ENCODE measurements around the gene RASGRP4.
"Not testable (repeated sequence)": the region's sequence is repeated elsewhere in the genome, so short reads cannot be mapped to it uniquely, and the experiment has no call there.

The RASGRP4 gene

GRCh38 chr19:38445362-38445761 lies 19.3 kb upstream of the RASGRP4 start:
- DNase-seq: no peak

DNA sequence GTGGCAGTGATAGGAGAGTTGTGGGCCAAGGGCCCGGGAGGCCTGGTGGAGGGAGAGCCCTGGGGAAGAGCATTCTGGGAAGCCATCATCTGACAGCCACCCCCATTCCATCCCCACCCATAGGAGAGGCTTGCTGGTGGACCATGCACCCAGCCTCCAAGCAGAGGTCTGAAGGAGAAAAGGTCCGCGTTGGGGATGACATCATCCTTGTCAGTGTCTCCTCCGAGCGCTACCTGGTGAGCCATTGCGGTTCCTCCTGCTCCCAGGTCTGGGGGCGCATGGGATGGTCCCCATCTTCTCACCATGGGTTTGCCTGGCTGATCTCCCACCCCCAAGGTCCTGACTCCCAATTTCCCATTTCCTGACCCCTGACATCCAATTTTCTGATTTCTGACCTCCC lies 18.0 kb upstream of the RASGRP4 start:
- DNase-seq: no peak

DNA sequence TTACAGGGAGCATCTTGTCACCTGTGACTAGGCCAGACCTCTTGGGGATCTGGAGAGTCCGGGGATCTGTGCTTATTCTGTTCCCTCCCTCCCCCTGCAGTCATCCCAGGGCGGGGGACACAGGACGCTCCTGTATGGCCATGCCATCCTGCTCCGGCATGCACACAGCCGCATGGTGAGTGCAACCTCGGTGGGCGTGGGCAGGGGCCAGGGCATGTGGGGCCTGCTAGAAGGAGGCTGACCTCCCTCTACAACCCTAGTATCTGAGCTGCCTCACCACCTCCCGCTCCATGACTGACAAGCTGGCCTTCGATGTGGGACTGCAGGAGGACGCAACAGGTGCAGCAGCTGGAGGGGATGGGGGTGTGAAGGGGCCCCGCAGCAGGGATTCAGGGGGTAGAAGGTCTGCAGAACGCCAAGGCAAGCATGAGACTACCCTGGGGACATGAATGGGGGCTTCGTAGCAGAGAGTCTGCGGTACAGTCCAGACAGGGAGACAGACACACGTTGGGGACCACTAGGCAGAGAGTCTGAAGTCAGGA lies 17.5 kb upstream of the RASGRP4 start:
- no peak for DNase-seq

GRCh38 chr19:38442736-38443135 lies 16.7 kb upstream of the RASGRP4 start:
- DNase-seq: no peak

DNA sequence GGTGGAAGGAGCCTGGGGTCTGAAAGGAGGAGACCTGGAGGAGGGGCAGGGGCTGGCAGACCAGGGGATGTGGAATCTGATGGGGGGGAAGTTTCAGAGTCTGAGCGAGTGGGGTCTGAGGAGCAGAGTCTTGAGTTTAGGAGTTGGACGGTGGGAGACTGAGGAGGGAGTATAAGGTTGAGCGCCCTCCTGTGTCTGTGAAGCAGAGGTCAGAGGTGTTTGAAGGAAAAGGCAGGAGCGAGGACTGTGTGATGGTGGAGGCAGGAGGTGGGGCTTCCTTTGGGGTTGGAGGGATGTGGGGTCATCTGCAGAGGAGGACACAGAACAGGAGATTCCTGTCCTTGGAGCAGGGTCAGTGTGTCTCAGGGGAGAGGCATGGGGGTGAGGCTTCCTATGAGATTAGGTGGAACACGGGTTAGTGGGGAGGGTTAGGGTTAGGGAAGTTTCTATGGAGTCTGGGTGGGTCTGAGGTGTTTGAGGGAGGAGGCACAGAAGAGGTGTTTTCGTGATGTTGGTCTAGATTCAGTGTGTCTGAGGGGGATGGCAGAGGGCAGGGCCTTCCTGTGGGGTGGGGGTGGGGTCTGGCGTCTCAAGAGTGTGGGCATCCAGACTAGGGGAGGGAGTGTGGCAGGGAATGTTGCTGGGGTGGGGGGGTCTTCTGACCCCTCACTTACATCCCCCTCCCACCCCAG lies 15.8 kb upstream of the RASGRP4 start:
- no peak for DNase-seq

- DNase-seq: no peak
Measured at GRCh38 chr19:38440592-38440991, 14.6 kb upstream of the RASGRP4 start.

DNA sequence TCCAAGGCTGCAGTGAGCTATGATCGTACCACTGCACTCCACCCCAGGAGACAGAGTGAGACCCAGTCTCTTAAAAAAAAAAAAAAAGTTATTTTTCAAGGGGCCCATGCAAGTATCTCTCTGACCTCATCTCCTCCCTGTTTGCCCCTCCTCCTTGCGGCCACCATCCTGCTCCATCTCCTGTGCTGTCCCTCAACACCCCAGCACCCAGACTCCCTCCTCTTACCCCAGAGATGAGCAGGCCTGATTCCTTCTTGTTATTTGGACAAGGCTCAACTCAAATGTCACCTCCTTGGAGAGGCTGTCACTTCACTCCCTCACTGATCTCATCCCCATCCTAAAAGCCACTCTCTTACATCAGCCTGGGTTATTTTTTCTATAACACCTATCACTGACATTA lies 11.9 kb upstream of the RASGRP4 start:
- no peak for DNase-seq

- DNase-seq: no peak
Measured at GRCh38 chr19:38437295-38437694, 11.3 kb upstream of the RASGRP4 start.

GRCh38 chr19:38434549-38435051 lies 8.6 kb upstream of the RASGRP4 start:
- no peak for DNase-seq

- no peak for DNase-seq
Measured at GRCh38 chr19:38433268-38433733, 7.3 kb upstream of the RASGRP4 start, which contains the start of gene RYR1. TSS of gene RYR1 (plus strand) at chr19:38433691. CDS start at chr19:38433830, 139 bp downstream.

DNA sequence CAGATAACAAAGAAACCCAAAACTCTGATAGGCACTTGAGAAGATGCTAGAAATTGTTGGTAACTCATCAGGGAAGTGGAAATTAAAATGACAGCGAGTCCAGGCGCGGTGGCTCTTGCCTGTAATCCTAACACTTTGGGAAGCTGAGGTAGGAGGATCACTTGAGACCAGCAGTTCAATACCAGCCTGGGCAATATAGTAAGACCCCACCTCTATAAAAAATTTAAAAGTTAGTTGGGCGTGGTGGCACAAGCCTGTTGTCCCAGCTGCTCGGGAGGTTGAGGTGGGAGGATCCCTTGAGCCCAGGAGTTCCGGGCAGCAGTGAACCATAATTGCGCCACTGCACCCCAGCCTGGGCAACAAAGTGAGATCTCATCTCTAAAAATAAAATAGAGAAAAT lies 4.9 kb upstream of the RASGRP4 start:
- DNase-seq: no peak

DNA sequence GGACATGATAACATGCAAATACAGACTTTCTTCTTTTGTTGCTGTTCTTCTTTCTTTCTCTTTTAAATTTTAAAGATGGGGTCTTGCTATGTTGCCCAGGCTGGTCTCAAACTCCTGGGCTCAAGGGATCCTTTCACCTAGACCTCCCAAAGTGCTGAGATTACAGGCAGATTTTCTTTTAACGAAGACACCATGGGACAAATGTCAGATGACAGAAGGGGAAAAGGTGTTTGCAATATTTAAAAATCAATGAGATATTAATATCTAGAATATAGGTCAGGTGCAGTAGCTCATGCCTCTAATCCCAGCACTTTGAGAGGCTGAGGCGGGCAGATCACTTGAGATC lies 3.8 kb upstream of the RASGRP4 start:
- no peak for DNase-seq

- DNase-seq: no peak
Measured at GRCh38 chr19:38429055-38429810, 3.2 kb upstream of the RASGRP4 start.

DNA sequence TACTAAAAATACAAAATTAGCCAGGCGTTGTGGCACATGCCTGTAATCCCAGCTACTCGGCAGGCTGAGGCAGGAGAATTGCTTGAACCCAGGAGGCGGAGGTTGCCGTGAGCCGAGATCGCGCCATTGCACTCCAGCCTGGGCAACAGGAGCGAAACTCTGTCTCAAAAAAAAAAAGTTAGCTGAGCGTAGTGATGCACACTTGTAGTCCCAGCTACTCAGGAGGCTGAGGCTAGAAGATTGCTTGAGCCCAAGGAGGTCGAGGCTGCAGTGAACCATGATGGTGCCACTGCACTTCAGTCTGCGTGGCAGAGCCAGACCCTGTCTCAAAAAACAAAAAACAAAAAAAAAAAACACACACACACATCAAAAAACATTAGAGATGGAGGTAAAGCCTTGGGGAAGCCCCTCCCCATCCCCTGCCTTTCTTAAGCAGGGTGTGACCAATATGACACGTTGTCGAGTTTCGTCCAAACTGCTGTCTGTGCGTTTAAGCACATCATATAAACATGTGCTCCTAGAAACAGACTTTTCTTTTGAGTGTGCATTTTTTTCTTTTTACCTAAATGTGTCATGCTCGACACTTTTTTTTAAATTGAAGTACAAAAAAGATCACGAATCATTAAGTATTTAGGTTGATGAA lies 1.1 kb upstream of the RASGRP4 start:
- not testable (repeated sequence) for DNase-seq

DNA sequence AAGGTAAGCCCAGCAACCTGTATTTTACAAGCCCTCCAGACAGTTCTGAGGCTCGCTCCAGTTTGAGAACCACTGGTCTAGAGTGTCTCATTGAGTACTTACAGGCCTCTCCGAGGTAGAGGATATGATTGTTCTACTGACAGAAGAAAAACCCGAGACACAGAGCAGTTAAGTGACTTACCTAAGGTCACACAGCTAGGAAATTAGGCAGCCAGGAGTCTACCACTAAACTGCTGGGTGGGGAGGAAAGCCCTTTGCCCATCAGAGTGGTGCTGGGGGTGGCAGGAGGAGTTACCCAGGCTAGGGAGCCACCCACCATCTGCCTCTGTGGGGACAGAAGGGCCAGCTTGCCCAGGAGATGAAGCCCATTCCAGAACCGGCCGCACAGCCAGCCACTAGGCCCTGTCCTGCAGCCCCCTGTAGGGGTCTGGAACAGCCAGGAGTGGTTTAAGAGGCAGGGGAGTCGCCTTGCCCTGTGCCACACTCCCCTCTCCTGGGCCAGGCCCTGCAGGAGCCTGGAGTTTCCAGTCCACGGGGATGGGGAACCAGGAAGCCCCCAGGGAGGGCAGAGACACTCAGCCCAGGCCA lies 703 bp downstream of the RASGRP4 start:
- DNase-seq: no peak

GRCh38 chr19:38424272-38424671 lies 1.7 kb downstream of the RASGRP4 start:
- no peak for DNase-seq

DNA sequence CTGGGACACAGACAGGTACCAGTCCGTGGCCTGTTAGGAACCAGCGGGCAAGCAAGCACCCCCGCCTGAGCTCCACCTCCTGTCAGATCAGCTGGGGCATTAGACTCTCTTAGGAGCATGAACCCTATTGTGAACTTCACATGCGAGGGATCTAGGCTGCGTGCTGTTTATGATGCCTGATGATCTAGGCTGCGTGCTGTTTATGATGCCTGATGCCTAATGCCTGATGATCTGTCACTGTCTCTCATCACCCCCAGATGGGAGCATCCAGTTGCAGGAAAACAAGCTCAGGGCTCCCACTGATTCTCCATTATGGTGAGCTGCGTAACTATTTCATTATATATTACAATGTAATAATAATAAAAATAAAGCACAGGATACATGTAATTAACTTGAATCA lies 3.6 kb downstream of the RASGRP4 start:
- DNase-seq: no peak

DNA sequence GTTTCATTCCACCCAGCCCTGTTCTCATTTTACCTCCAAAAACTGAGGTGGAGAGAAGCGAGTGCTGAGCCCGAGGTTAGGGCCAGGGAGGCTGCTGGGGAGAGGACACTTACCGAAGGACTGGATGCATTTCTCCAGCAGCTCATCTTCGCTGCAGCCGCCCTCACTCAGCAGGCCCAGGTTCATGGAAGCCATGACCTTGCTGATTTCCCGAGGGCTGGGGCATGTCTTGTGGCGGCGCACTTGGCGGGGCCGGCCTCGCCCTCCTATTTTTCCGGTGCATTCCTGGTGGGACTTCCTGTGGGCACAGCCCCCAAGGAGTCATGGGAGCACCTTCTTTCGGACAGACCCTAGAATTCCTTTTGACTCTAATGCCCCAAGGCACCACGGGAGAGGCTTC lies 4.2 kb downstream of the RASGRP4 start:
- no peak for DNase-seq

GRCh38 chr19:38420935-38421334 lies 5.1 kb downstream of the RASGRP4 start:
- DNase-seq: no peak

DNA sequence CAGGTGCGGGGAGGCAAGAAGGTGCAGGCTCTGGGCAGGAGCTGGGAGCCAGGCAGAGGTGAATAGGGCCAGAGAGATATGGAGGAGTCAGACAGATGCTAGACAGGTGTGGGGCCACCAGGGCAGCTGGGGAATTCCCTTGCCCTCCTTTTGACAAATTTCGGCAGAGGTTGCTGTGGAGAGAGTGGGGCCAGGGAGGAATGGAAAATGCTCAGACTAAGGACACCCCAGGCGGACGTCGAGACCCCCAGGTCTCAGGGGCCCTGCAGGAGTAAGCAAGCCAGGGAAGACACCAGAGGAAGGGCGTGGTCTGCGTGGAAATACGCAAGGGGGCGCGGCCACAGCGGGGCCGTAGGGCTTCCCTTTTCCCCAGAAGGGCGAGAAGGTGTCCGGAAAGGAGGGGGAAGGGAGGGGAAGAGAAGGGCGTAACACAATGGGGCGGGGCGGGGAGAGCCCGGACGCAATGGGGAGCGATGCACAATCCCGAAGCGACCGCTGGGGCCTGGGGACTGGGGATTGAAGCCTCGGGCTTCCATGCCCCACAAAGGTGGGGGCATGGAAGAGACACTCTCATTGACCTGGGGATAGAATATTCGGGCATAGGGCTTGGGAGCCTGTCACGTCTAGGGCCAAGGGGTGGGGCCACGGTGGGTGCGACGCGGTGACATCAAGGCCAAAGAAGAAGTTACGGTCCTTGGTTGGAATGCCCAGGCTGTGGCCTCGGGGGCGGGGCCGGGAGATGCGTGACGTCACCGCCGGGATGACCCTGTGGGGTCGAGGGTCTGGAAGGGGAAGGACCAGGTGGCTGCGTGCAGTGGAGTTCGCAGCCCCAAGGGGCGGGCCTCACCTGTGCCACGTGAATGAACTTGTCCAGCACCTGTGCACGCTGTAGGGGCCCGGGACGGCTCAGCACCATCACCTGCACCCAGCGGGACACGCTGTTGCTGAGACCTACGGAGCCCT lies 8.2 kb downstream of the RASGRP4 start:
- no peak for DNase-seq

DNA sequence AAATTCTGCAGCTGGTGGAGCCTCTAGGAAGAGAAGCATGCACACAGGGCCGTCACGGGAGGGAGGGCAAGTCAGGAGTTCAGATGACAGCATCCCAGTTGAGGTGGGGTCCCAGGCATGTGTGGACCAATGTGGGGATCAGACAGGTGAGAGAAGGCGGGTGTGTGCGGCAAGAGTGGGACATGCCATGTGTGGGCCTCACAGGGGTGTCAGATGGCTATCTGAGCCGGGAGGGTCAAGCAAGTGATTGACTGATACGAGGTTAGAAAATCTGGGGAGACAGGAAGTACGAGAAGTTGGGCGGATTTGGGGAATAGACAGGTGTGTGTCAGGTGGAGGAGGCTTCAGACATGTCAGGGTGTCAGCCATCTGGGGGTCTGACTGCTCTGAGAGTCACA lies 8.9 kb downstream of the RASGRP4 start:
- DNase-seq: no peak

DNA sequence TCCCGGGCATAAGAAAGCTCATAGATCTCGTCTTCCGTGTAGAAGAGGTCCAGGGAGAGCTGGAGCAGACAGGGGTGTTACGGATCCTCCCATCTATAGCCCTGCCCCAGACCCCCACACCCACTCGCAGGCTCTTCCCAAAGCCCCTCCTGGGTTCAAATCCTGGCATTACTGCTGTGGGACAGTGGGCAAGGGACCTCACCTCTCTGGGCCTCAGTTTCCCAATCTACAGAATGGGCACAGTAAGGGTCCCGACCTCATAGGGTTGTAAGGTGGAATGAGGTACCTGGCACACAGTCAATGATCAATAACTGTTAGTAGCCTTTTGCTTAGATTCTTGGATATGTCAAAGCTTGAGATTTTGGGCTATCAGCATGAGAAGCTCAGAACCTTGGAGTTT lies 12.6 kb downstream of the RASGRP4 start:
- no peak for DNase-seq
